Stomach smooth muscle (tissue), 2 donors: ENCODE results near the gene CAPN9.
"Not testable (repeated sequence)": the region's sequence is repeated elsewhere in the genome, so short reads cannot be mapped to it uniquely, and the experiment has no call there.

ENCODE experiments used
- H3K27ac ChIP-seq: one replicate; pipeline ENCODE4 v1.7.0; 2013; ENCODE audit warnings: mild to moderate bottlenecking, low read length, inconsistent platforms
- H3K27me3 ChIP-seq, 2 donors: one replicate each; pipeline ENCODE4 v1.7.0; 2013; ENCODE audit warnings: low read length in 2 of 2; ENCODE audit not compliant: insufficient read depth in 2 of 2, control insufficient read depth in 1 of 2
- H3K36me3 ChIP-seq, 2 donors: one replicate each; pipeline ENCODE4 v1.7.0; 2013; ENCODE audit warnings: low read length in 2 of 2; ENCODE audit not compliant: control insufficient read depth in 2 of 2, insufficient read depth in 2 of 2
- H3K4me1 ChIP-seq: one replicate; pipeline ENCODE4 v1.7.0; 2013; ENCODE audit warnings: low read length; ENCODE audit not compliant: control insufficient read depth, insufficient read depth
- H3K4me3 ChIP-seq, 2 donors: one replicate each; pipeline ENCODE4 v1.7.0; 2013; ENCODE audit warnings: low read length in 2 of 2
- H3K9ac ChIP-seq, 2 donors: one replicate each; pipeline ENCODE4 v1.7.0; 2013; ENCODE audit warnings: low read length in 2 of 2, mild to moderate bottlenecking in 1 of 2
- H3K9me3 ChIP-seq, 2 donors: one replicate each; pipeline ENCODE4 v1.7.0; 2013; ENCODE audit warnings: low read length in 2 of 2; ENCODE audit not compliant: control insufficient read depth in 2 of 2
- donor health status: healthy.
- donor health status: Pancreatic carcinoma.

CAPN9 gene

DNA sequence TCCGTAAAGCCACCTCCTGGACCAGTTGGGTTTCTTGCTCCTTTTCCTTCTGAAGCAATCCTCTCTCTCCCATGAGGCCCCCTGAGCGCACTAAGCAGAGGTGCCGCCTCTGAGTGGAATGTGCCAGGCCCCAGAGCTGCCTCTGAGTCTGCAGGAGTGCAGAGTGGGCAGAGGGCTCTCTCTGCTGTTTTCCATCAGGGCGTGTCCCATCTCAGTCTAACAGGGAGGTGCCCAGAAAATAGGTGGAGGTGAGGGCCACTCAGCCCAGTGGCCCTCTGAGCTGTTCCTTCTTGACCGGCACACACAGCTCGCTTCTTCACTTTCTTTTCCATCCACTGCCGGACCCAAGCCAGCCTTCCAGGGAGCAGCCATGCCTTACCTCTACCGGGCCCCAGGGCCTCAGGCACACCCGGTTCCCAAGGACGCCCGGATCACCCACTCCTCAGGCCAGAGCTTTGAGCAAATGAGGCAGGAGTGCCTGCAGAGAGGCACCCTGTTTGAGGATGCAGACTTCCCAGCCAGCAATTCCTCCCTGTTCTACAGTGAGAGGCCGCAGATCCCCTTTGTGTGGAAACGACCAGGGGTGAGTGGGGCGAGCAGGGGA, at the start of gene CAPN9:
TSS of gene CAPN9 (plus strand) at position 262 of the 604 bp plus-strand sequence. CDS start at position 371, 109 bp downstream.
- Histone ChIP-seq H3K27ac (no peak within 1 kb of the TSS), H3K27me3 (no peaks in the 10 kb centered on the region), H3K9ac (no peak within 1 kb of the TSS)

GRCh38 chr1:230698130-230698529, 49.1 kb upstream of the CAPN9 start:
- Histone ChIP-seq H3K27me3 (no peaks in the 10 kb centered on the region), H3K9ac (no peak overlapping the region), H3K36me3 (peaks cover 6 to 10% of the 10 kb centered on the region in 2 donors), H3K9me3 (no peaks in the 10 kb centered on the region), H3K4me3 (no peak overlapping the region), H3K4me1 (no peaks in the 10 kb centered on the region), H3K27ac (no peak overlapping the region)

More for the DNA sequence above, at the start of gene CAPN9:
- no peaks in the 10 kb centered on the region for H3K36me3 ChIP-seq
- no peaks in the 10 kb centered on the region for H3K4me1 ChIP-seq
- H3K9me3 ChIP-seq = no peaks in the 10 kb centered on the region
- H3K4me3 ChIP-seq = no peak within 1 kb of the TSS

- not testable (repeated sequence) for H3K36me3 ChIP-seq, H3K9me3 ChIP-seq, H3K27ac ChIP-seq, H3K4me3 ChIP-seq, H3K27me3 ChIP-seq, H3K4me1 ChIP-seq, H3K9ac ChIP-seq
Observed at GRCh38 chr1:230698964-230699363, 48.2 kb upstream of the CAPN9 start.

DNA sequence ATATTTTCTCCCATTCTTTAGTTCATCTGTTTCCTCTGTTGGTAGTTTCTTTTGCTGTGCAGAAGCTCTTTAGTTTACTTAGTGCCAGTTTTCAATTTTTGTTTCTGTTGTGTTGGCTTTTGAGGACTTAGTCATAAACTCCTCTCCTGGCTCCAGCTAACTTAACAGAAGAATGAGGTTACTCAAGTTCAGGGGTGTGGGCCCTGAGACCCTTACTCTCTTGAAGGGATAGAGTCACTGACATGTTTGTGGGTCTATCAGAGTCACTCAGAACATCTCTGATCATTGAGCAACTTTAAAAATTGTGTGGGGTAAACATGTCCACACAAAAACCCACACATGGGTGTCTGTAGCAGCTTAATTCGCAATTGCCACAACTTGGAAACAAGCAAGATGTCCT, 47.5 kb upstream of the CAPN9 start:
- H3K9ac ChIP-seq = no peak overlapping the region
- no peaks in the 10 kb centered on the region for H3K9me3 ChIP-seq
- H3K27me3 ChIP-seq = no peaks in the 10 kb centered on the region
- no peak overlapping the region for H3K27ac ChIP-seq
- H3K4me3 ChIP-seq = no peak overlapping the region
- H3K4me1 ChIP-seq = no peaks in the 10 kb centered on the region
- H3K36me3 ChIP-seq = no peaks in the 10 kb centered on the region

DNA sequence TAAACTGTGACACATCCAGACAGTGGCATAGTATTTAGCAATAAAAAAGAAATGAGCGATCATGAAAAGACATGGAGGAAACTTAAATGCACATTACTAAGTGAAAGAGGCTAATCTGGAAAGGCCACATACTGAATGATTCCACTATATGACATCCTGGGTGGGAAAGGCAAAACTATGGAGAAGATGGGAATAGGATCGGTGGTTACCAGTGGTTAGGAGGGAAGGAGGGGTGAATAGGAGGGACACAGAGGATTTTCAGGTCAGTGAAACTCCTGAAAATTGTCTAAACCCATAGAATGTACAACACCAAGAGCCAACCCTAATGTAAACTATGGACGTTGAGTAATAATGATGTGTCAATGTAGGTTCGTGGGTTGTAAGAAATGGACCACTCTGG, 47.1 kb upstream of the CAPN9 start:
- H3K4me1 ChIP-seq = no peaks in the 10 kb centered on the region
- H3K9ac ChIP-seq = no peak overlapping the region
- no peak overlapping the region for H3K27ac ChIP-seq
- no peaks in the 10 kb centered on the region for H3K27me3 ChIP-seq
- H3K4me3 ChIP-seq = no peak overlapping the region
- H3K36me3 ChIP-seq = no peaks in the 10 kb centered on the region
- H3K9me3 ChIP-seq = no peaks in the 10 kb centered on the region

GRCh38 chr1:230701434-230701833, 45.8 kb upstream of the CAPN9 start:
- H3K4me3 ChIP-seq = no peak overlapping the region
- H3K4me1 ChIP-seq = no peaks in the 10 kb centered on the region
- no peaks in the 10 kb centered on the region for H3K36me3 ChIP-seq
- no peaks in the 10 kb centered on the region for H3K9me3 ChIP-seq
- no peak overlapping the region for H3K27ac ChIP-seq
- no peaks in the 10 kb centered on the region for H3K27me3 ChIP-seq
- H3K9ac ChIP-seq = no peak overlapping the region

DNA sequence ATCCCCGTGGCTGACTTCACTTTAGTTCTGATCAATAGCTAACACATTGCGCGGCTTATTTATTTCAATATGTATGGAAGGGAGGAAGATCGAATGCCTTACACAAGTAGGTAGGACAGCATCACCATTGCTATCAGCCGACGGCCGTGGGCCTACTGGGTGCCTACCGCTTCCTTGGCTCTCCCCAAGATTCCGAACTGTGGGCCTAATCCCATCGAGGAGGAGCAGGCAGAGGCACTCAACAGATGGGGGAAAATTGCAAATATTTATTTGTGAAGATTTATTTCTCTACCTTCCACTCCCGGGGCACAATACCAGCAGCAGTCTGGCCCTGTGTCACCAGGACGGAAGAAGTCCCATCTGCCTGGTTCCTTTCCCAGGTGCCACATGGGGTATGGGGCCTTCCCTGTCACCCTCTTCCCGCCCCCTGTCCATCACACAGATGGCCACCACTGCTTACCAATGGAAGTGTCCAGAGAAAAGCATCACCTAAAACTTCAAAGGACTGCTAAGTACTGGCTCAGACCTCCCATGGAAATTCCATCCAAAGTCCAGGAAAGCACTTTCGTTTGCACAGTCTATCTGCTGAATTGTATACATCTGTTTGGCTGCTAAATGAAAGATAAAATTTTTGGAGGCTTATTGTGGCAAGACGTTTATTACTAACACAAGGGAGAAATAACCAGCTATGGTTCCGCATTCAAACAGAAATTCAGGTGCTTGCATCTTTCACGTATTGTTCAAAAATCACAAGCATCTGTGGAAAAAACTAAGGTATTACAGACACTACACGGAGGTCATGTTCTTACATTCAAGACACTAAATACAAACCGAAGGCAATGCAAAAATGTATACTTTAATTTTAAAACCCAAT, 45.1 kb upstream of the CAPN9 start:
- Histone ChIP-seq H3K9me3 (no peaks in the 10 kb centered on the region), H3K9ac (no peak overlapping the region), H3K4me3 (no peak overlapping the region), H3K36me3 (no peaks in the 10 kb centered on the region), H3K27ac (no peak overlapping the region), H3K4me1 (no peaks in the 10 kb centered on the region), H3K27me3 (no peaks in the 10 kb centered on the region)

DNA sequence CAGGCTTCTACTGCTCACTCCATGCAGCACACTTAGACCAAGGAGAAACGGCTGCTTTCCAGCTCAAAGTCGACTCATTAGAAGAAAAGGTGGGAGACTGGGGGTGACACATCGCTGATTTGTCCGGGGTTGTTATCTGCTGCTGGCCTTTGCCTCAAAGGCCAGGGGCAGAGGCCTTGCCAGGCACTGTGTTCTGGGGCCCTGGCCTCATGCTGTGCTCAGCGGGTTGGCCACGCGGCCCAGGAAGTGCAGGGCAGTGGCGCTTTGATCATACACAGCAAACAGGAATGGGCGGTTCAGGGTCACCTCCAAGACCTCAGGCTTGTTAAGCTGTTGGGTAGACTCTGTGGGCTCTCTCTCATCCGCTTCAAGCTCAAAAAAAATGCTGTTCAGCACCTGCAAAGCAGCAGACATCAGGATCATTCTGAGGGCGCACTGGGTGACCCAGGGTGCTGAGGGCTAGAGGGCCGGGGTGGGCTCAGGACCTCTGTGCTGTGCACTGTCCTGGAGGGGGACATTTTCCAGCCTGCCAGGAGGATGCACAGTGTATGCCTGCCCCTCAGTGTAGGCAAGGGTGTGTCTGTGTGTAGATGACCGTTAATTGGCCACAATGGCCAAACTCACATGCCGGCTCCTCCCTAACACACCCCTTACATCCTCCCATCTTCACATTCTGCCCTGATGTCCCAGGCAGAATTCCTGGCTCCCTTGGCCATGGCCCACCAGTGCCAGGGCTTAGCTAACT, 44.1 kb upstream of the CAPN9 start:
- no peaks in the 10 kb centered on the region for H3K9me3 ChIP-seq
- no peaks in the 10 kb centered on the region for H3K27me3 ChIP-seq
- no peak overlapping the region for H3K27ac ChIP-seq
- no peak overlapping the region for H3K4me3 ChIP-seq
- no peaks in the 10 kb centered on the region for H3K36me3 ChIP-seq
- no peak overlapping the region for H3K9ac ChIP-seq
- no peaks in the 10 kb centered on the region for H3K4me1 ChIP-seq

GRCh38 chr1:230703679-230704385, 43.4 kb upstream of the CAPN9 start:
- no peaks in the 10 kb centered on the region for H3K9me3 ChIP-seq
- H3K27ac ChIP-seq = no peak overlapping the region
- no peaks in the 10 kb centered on the region for H3K27me3 ChIP-seq
- no peaks in the 10 kb centered on the region for H3K4me1 ChIP-seq
- H3K4me3 ChIP-seq = no peak overlapping the region
- H3K36me3 ChIP-seq = no peaks in the 10 kb centered on the region
- H3K9ac ChIP-seq = no peak overlapping the region

DNA sequence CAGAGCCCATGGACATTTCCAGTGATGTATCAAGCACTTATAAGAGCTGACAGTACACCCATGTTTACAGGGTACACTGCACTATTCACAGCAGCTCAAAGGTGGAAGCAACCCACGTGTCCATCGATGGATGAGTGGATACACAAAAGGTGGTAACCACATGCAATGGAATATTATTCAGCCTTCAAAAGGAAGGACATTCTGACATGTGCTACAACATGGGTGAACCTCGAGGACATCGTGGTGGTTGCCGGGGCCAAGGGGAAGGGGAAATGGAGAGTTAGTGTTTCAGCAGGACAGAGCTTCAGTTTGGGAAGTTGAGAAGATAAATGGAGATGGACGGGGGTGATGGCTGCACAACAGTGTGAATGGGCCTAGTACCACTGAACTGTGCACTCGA, 42.4 kb upstream of the CAPN9 start:
- Histone ChIP-seq H3K4me3 (no peak overlapping the region), H3K36me3 (no peaks in the 10 kb centered on the region), H3K9ac (no peak overlapping the region)

More for the DNA sequence above, 42.4 kb upstream of the CAPN9 start:
- Histone ChIP-seq H3K4me1 (no peaks in the 10 kb centered on the region), H3K27ac (no peak overlapping the region), H3K9me3 (no peaks in the 10 kb centered on the region), H3K27me3 (no peaks in the 10 kb centered on the region)
